T-cell (primary cell): ENCODE measurements around the gene LY6G5C. TPM values are rescaled to one million over a fixed set of nuclear protein-coding genes. Genes with fewer than 3 reads are reported as not detected.
A peak's percentile ranks its signal among the peaks of the same experiment; 100 is the strongest.

Experiments
- ATAC-seq, 4 experiments: fragments of 200-7000 bp in 3 of 4; fragments of 150-1000 bp in 1 of 4; cut with Tn5 transposase; replicated peaks in 1 of 4; 1 replicate in 3 of 4; 2 replicates in 1 of 4; pipeline ENCODE4 v1.10.0; 2021; ENCODE audit warnings: moderate library complexity in 3 of 4, mild to moderate bottlenecking in 2 of 4, moderate number of reproducible peaks in 1 of 4
- CTCF ChIA-PET, 2 donors: fragments of 300-600 bp; sonication (Branson Sonifier 250); formaldehyde crosslinking; loops; one replicate each; lab custom pipeline; 2022; ENCODE audit warnings: antibody characterized with exemption in 2 of 2; lab: Charles Lee
- POLR2A ChIA-PET, 2 donors: fragments of 300-600 bp; sonication (Branson Sonifier 250); formaldehyde crosslinking; loops; one replicate each; lab custom pipeline; 2022; ENCODE audit warnings: antibody characterized with exemption in 2 of 2; lab: Charles Lee
- DNase-seq, 35 experiments: peaks; one replicate each; pipeline versions ENCODE4 v3.0.0 to v3.0.0-alpha.2; 2013 to 2023
- H3K27ac ChIP-seq: one replicate; pipeline ENCODE4 v1.5.1; 2013; ENCODE audit warnings: low read length
- H3K27me3 ChIP-seq, 2 experiments: replicated peaks in 1 of 2; 1 replicate in 1 of 2; 2 replicates in 1 of 2; pipeline versions ENCODE4 v1.6.1 to v1.7.0; 2013; ENCODE audit warnings: low read length in 1 of 2, mixed read lengths in 1 of 2; ENCODE audit not compliant: control insufficient read depth in 2 of 2, insufficient read depth in 2 of 2; ENCODE audit errors: extremely low read depth in 1 of 2
- H3K36me3 ChIP-seq, 2 donors: 1 replicate in 1 of 2; 2 replicates in 1 of 2; pipeline versions ENCODE4 v1.6.1 to v1.7.0; 2013; ENCODE audit warnings: low read length in 1 of 2; ENCODE audit not compliant: control insufficient read depth in 2 of 2, insufficient read depth in 1 of 2; ENCODE audit errors: extremely low read depth in 1 of 2
- H3K4me1 ChIP-seq, 2 experiments: 1 replicate in 1 of 2; 2 replicates in 1 of 2; pipeline versions ENCODE4 v1.6.1 to v1.7.0; 2013; ENCODE audit warnings: low read length in 2 of 2, mixed read lengths in 1 of 2; ENCODE audit not compliant: insufficient read depth in 2 of 2, control insufficient read depth in 1 of 2; ENCODE audit errors: extremely low read depth in 1 of 2
- H3K4me3 ChIP-seq, 2 donors: 1 replicate in 1 of 2; 2 replicates in 1 of 2; pipeline versions ENCODE4 v1.5.1 to v1.7.0; 2013; ENCODE audit warnings: mild to moderate bottlenecking in 2 of 2, low read length in 1 of 2, moderate library complexity in 1 of 2; ENCODE audit not compliant: control insufficient read depth in 1 of 2; ENCODE audit errors: extremely low read depth in 1 of 2
- H3K9me3 ChIP-seq: 2 replicates; pipeline ENCODE4 v1.7.0; 2013
- H3K27ac Mint-ChIP-seq, 2 donors: one replicate each; pipeline ENCODE4 v1.8.0; 2020 to 2021; ENCODE audit warnings: mild to moderate bottlenecking in 2 of 2, mixed read lengths in 2 of 2
- H3K27me3 Mint-ChIP-seq, 2 donors: one replicate each; pipeline ENCODE4 v1.8.0; 2021 to 2022; ENCODE audit warnings: mixed read lengths in 2 of 2
- H3K36me3 Mint-ChIP-seq: one replicate; pipeline ENCODE4 v1.8.0; 2021; ENCODE audit warnings: mixed read lengths
- H3K4me1 Mint-ChIP-seq, 3 donors: one replicate each; pipeline ENCODE4 v1.8.0; 2020 to 2022; ENCODE audit warnings: mixed read lengths in 3 of 3, mild to moderate bottlenecking in 1 of 3
- H3K4me3 Mint-ChIP-seq, 3 donors: one replicate each; pipeline ENCODE4 v1.8.0; 2020 to 2022; ENCODE audit warnings: mild to moderate bottlenecking in 3 of 3, mixed read lengths in 3 of 3, moderate library complexity in 3 of 3
- H3K9me3 Mint-ChIP-seq, 3 donors: one replicate each; pipeline ENCODE4 v1.8.0; 2020 to 2022; ENCODE audit warnings: mixed read lengths in 3 of 3
- WGBS: methylation state at CpG from one replicate; pipeline ENCODE4 v1.1.5; 2013; ENCODE audit warnings: missing lambda C conversion rate; ENCODE audit not compliant: insufficient coverage; 5-methylcytosine and 5-hydroxymethylcytosine counted together
- total RNA-seq, 35 experiments: library from RNA in 6 of 35; stranded (reverse) in 6 of 35; fragments of 120-200 nt in 1 of 35; gene quantifications; one replicate each; pipeline versions ENCODE4 v1.2.1 to v1.2.4 and lab custom pipeline; 2013 to 2026

The LY6G5C gene
- total RNA-seq, 5 donors from 2014 or later (not counting 1 experiment from before 2014, with no cell fraction given) = 0.75 to 8.8 (median 5.8) TPM

GRCh38 chr6:31658983-31659648 is 21.8 kb downstream of the LY6G5C start:
- Histone ChIP-seq H3K4me1 (peaks cover 18 to 66% of the 10 kb centered on the region in 2 experiments), H3K9me3 (no peaks in the 10 kb centered on the region), H3K27me3 (no peaks in the 10 kb centered on the region), H3K4me3 (peak overlapping the region; percentile 73 to 82), H3K36me3 (peaks cover 0 to 45% of the 10 kb centered on the region in 2 donors), H3K27ac (peak overlapping the region; percentile 73)
- peaks cover 65 to 79% (median 69%) of the 10 kb centered on the region in 3 donors for H3K4me1 Mint-ChIP-seq
- POLR2A ChIA-PET = interaction anchor here (0.6 to 0.7 kb wide), 2 partner anchors 126 to 307 kb away, joined by 4 to 6 read pairs; no protein-coding TSS in a partner anchor
- WGBS = 91% methylated on average over 11 of the region's 13 CpGs
- H3K4me3 Mint-ChIP-seq = peak overlapping the region; percentile 89 to 92 (median 90)
- CTCF ChIA-PET = interaction anchor here in 1 of 2 donors (0.7 kb wide), 2 partner anchors 13 to 1003 kb away, joined by 3 to 6 read pairs; no protein-coding TSS in a partner anchor
- H3K9me3 Mint-ChIP-seq = no peaks in the 10 kb centered on the region
- H3K36me3 Mint-ChIP-seq = peaks cover 17% of the 10 kb centered on the region
- ATAC-seq = no peak
- peak overlapping the region; percentile 90 to 91 for H3K27ac Mint-ChIP-seq
- no peak for DNase-seq
- no peaks in the 10 kb centered on the region for H3K27me3 Mint-ChIP-seq

- DNase-seq (no peak), ATAC-seq (no peak)
- Mint-ChIP-seq H3K27ac (peak overlapping the region; percentile 76 to 91), H3K27me3 (no peaks in the 10 kb centered on the region), H3K4me3 (peak overlapping the region; percentile 89 to 92 (median 90)), H3K36me3 (peaks cover 11% of the 10 kb centered on the region), H3K9me3 (no peaks in the 10 kb centered on the region), H3K4me1 (peaks cover 60 to 70% (median 60%) of the 10 kb centered on the region in 3 donors)
- Histone ChIP-seq H3K36me3 (peaks cover 0 to 41% of the 10 kb centered on the region in 2 donors), H3K4me3 (no peak overlapping the region), H3K9me3 (no peaks in the 10 kb centered on the region), H3K27ac (no peak overlapping the region), H3K4me1 (peaks cover 16 to 64% of the 10 kb centered on the region in 2 experiments), H3K27me3 (no peaks in the 10 kb centered on the region)
- CTCF ChIA-PET = interaction anchor here in 1 of 2 donors (0.6 to 0.7 kb wide), 3 partner anchors 14 to 1002 kb away, joined by 3 to 10 read pairs (median 6); no protein-coding TSS in a partner anchor
- POLR2A ChIA-PET = interaction anchor here in 1 of 2 donors (0.7 kb wide), 1 partner anchor 307 kb away, joined by 4 read pairs; no protein-coding TSS in a partner anchor
- WGBS = 85% methylated on average over 2 of the region's 4 CpGs
These were observed 22.6 kb downstream of the LY6G5C start for GRCh38 chr6:31658158-31658688.

- WGBS = 78% methylated on average over 1 of the region's 6 CpGs
- no peaks in the 10 kb centered on the region for H3K27me3 ChIP-seq
- peaks cover 10% of the 10 kb centered on the region for H3K36me3 Mint-ChIP-seq
- H3K4me1 ChIP-seq = peaks cover 15 to 64% of the 10 kb centered on the region in 2 experiments
- peak overlapping the region; percentile 89 to 92 (median 90) for H3K4me3 Mint-ChIP-seq
- peaks cover 57 to 71% (median 60%) of the 10 kb centered on the region in 3 donors for H3K4me1 Mint-ChIP-seq
- no peaks in the 10 kb centered on the region for H3K9me3 Mint-ChIP-seq
- peak overlapping the region; percentile 76 to 91 for H3K27ac Mint-ChIP-seq
- POLR2A ChIA-PET = no interaction called here
- H3K9me3 ChIP-seq = no peaks in the 10 kb centered on the region
- ATAC-seq (no peak), DNase-seq (peak in 10 of 35 experiments; percentile 17 to 48 (median 30))
- H3K27me3 Mint-ChIP-seq = no peaks in the 10 kb centered on the region
- H3K27ac ChIP-seq = peak overlapping the region; percentile 44
- peaks cover 0 to 37% of the 10 kb centered on the region in 2 donors for H3K36me3 ChIP-seq
- CTCF ChIA-PET = interaction anchor here in 1 of 2 donors (0.6 kb wide), 1 partner anchor 173 kb away, joined by 10 read pairs; no protein-coding TSS in a partner anchor
- no peak overlapping the region for H3K4me3 ChIP-seq
These were observed 23.3 kb downstream of the LY6G5C start for GRCh38 chr6:31657406-31658157.

GRCh38 chr6:31655349-31656237 is 25.3 kb downstream of the LY6G5C start, which contains the start of gene APOM:
Gene APOM (plus strand): TSS chr6:31655894. CDS start chr6:31655967, 73 bp downstream.
- H3K9me3 ChIP-seq = no peaks in the 10 kb centered on the region
- H3K27me3 Mint-ChIP-seq = no peaks in the 10 kb centered on the region
- peak within 1 kb of the TSS in 1 of 3 donors; percentile 44 for H3K4me3 Mint-ChIP-seq
- no peak within 1 kb of the TSS for H3K4me3 ChIP-seq
- H3K9me3 Mint-ChIP-seq = no peaks in the 10 kb centered on the region
- H3K27me3 ChIP-seq = no peaks in the 10 kb centered on the region
- H3K27ac Mint-ChIP-seq = peak within 1 kb of the TSS; percentile 52 to 60
- H3K36me3 Mint-ChIP-seq = peaks cover 7% of the 10 kb centered on the region
- DNase-seq = no peak
- CTCF ChIA-PET = interaction anchor here in 1 of 2 donors (0.6 kb wide), 1 partner anchor 49 kb away, joined by 4 read pairs; no protein-coding TSS in a partner anchor
- peaks cover 57 to 71% (median 67%) of the 10 kb centered on the region in 3 donors for H3K4me1 Mint-ChIP-seq
- POLR2A ChIA-PET = interaction anchor here in 1 of 2 donors (0.7 to 1.9 kb wide), 2 partner anchors 8 to 62 kb away, joined by 6 to 8 read pairs; no protein-coding TSS in a partner anchor
- no peak for ATAC-seq
- 100% methylated on average over 3 of the region's 8 CpGs for WGBS
- H3K36me3 ChIP-seq = peaks cover 0 to 34% of the 10 kb centered on the region in 2 donors
- no peak within 1 kb of the TSS for H3K27ac ChIP-seq
- peaks cover 20 to 59% of the 10 kb centered on the region in 2 experiments for H3K4me1 ChIP-seq

GRCh38 chr6:31654574-31655348 is 26.1 kb downstream of the LY6G5C start:
- H3K36me3 ChIP-seq = peaks cover under 1 to 39% of the 10 kb centered on the region in 2 donors
- POLR2A ChIA-PET = interaction anchor here in 1 of 2 donors (1.9 kb wide), 1 partner anchor 9 kb away, joined by 6 read pairs; no protein-coding TSS in a partner anchor
- H3K4me1 ChIP-seq = peaks cover 24 to 54% of the 10 kb centered on the region in 2 experiments
- H3K9me3 ChIP-seq = no peaks in the 10 kb centered on the region
- DNase-seq (no peak), ATAC-seq (no peak)
- H3K27ac Mint-ChIP-seq = peak overlapping the region in 1 of 2 donors; percentile 16
- H3K9me3 Mint-ChIP-seq = no peaks in the 10 kb centered on the region
- H3K4me3 ChIP-seq = no peak overlapping the region
- CTCF ChIA-PET = interaction anchor here in 1 of 2 donors (0.7 kb wide), 1 partner anchor 22 kb away, joined by 4 read pairs; no protein-coding TSS in a partner anchor
- no peaks in the 10 kb centered on the region for H3K27me3 Mint-ChIP-seq
- H3K4me1 Mint-ChIP-seq = peaks cover 57 to 69% (median 69%) of the 10 kb centered on the region in 3 donors
- WGBS = no CpG with 5 or more reads among the region's 8 CpGs
- no peaks in the 10 kb centered on the region for H3K27me3 ChIP-seq
- H3K36me3 Mint-ChIP-seq = peaks cover 7% of the 10 kb centered on the region
- H3K4me3 Mint-ChIP-seq = no peak overlapping the region
- H3K27ac ChIP-seq = no peak overlapping the region
